Neural cell (in vitro differentiated cells): Measurements from ENCODE around the gene KRTAP5-9. TPM values are rescaled to one million over a fixed set of nuclear protein-coding genes. Genes with fewer than 3 reads are reported as not detected.

Experiments used
- H2AFZ ChIP-seq: fragments of 200-600, 300-800 bp; sonication (generic), shearing (Covaris generic); 2 replicates; pipeline ENCODE4 v1.6.0; 2014; ENCODE audit warnings: low read depth, mild to moderate bottlenecking, antibody characterized with exemption, low read length, moderate library complexity
- H3F3A ChIP-seq: fragments of 200-600 bp; shearing (Covaris generic); 2 replicates; pipeline ENCODE4 v1.6.1; 2016; ENCODE audit warnings: mild to moderate bottlenecking, moderate library complexity, mixed read lengths, antibody characterized with exemption, low read length; ENCODE audit not compliant: insufficient read depth, poor library complexity, severe bottlenecking
- H3K27ac ChIP-seq: fragments of 200-600, 300-800 bp; sonication (generic), shearing (Covaris generic); 2 replicates; pipeline ENCODE4 v1.5.1; 2014; ENCODE audit warnings: mild to moderate bottlenecking, low read length, moderate library complexity
- H3K27me3 ChIP-seq: fragments of 300-800, 200-600 bp; sonication (generic), shearing (Covaris generic); 2 replicates; pipeline ENCODE4 v1.6.0; 2014; ENCODE audit warnings: mild to moderate bottlenecking, low read depth, low read length, moderate library complexity; ENCODE audit not compliant: insufficient read depth
- H3K36me3 ChIP-seq: fragments of 300-800, 200-600 bp; sonication (generic), shearing (Covaris generic); 2 replicates; pipeline ENCODE4 v1.5.1; 2014; ENCODE audit warnings: mild to moderate bottlenecking, antibody characterized with exemption, low read length, moderate library complexity; ENCODE audit not compliant: insufficient read depth
- H3K4me2 ChIP-seq: fragments of 300-800, 200-600 bp; sonication (generic), shearing (Covaris generic); 2 replicates; pipeline ENCODE4 v1.6.0; 2014; ENCODE audit warnings: mild to moderate bottlenecking, low read length
- H3K4me3 ChIP-seq: fragments of 300-800, 200-600 bp; sonication (generic), shearing (Covaris generic); 2 replicates; pipeline ENCODE4 v1.5.1; 2014; ENCODE audit warnings: mild to moderate bottlenecking, low read length, moderate library complexity
- H3K79me2 ChIP-seq: fragments of 200-600 bp; shearing (Covaris generic); replicated peaks from 2 replicates; pipeline ENCODE4 v1.6.0; 2014; ENCODE audit warnings: mild to moderate bottlenecking, low read length, moderate library complexity; ENCODE audit not compliant: insufficient read depth
- H3K9ac ChIP-seq: fragments of 300-800, 200-600 bp; sonication (generic), shearing (Covaris generic); 2 replicates; pipeline ENCODE4 v1.6.1; 2016; ENCODE audit warnings: mild to moderate bottlenecking, low read length, mixed read lengths
- H3K9me2 ChIP-seq: fragments of 200-600 bp; shearing (Covaris generic); 2 replicates; pipeline ENCODE4 v1.6.1; 2016; ENCODE audit warnings: mild to moderate bottlenecking, low read length, mixed read lengths; ENCODE audit not compliant: insufficient read depth
- H3K9me3 ChIP-seq: fragments of 200-600, 300-800 bp; sonication (generic), shearing (Covaris generic); 2 replicates; pipeline ENCODE4 v1.6.1; 2016; ENCODE audit warnings: mild to moderate bottlenecking, mixed run types, low read length, moderate library complexity, mixed read lengths
- H4K20me1 ChIP-seq: fragments of 200-600 bp; shearing (Covaris generic); 2 replicates; pipeline ENCODE4 v1.6.1; 2016; ENCODE audit warnings: mild to moderate bottlenecking, mixed run types; ENCODE audit not compliant: insufficient read depth
- CTCF ChIP-seq: fragments of 450-650 bp; IDR thresholded peaks from 2 replicates; pipeline ENCODE4 v1.5.1; 2014; ENCODE audit warnings: antibody characterized with exemption, mild to moderate bottlenecking, moderate library complexity; ENCODE audit not compliant: poor library complexity, severe bottlenecking
- EP300 ChIP-seq: fragments of 450-650 bp; conservative IDR thresholded peaks from 2 replicates; pipeline ENCODE4 v1.6.1; 2014; ENCODE audit warnings: antibody characterized with exemption, mild to moderate bottlenecking, moderate library complexity; ENCODE audit not compliant: poor library complexity, severe bottlenecking
- EZH2 ChIP-seq: fragments of 200-600, 300-800 bp; shearing (Covaris generic), sonication (generic); IDR thresholded peaks from 2 replicates; pipeline ENCODE4 v1.6.1; 2014; ENCODE audit warnings: antibody characterized with exemption, low read length, borderline replicate concordance, mild to moderate bottlenecking; ENCODE audit not compliant: insufficient read depth, poor library complexity, severe bottlenecking
- MXI1 ChIP-seq: fragments of 450-650 bp; conservative IDR thresholded peaks from 2 replicates; pipeline ENCODE4 v1.6.1; 2014; ENCODE audit warnings: antibody characterized with exemption, mild to moderate bottlenecking; ENCODE audit not compliant: poor library complexity, severe bottlenecking
- POLR2AphosphoS5 ChIP-seq: IDR thresholded peaks from 2 replicates; pipeline ENCODE4 v1.6.1; 2012
- RAD21 ChIP-seq: fragments of 450-650 bp; conservative IDR thresholded peaks from 2 replicates; pipeline ENCODE4 v1.6.1; 2014; ENCODE audit warnings: antibody characterized with exemption, mild to moderate bottlenecking, moderate library complexity
- REST ChIP-seq: IDR thresholded peaks from 2 replicates; pipeline ENCODE4 v1.6.1; 2012; ENCODE audit warnings: borderline replicate concordance
- SMC3 ChIP-seq: fragments of 450-650 bp; conservative IDR thresholded peaks from 2 replicates; pipeline ENCODE4 v1.6.1; 2014; ENCODE audit warnings: antibody characterized with exemption, mild to moderate bottlenecking, moderate library complexity; ENCODE audit not compliant: poor library complexity
- TAF1 ChIP-seq: IDR thresholded peaks from 2 replicates; pipeline ENCODE4 v1.6.1; 2012; ENCODE audit warnings: low read depth
- polyA plus RNA-seq: library from polyadenylated mRNA; depleted of rRNA; stranded (reverse); fragments of >200 nt; gene quantifications from 2 replicates; pipeline ENCODE4 v1.2.3, GENCODE V29; 2014

Gene KRTAP5-9
- polyA plus RNA-seq, 1 donor from 2014 or later = not detected

- Histone ChIP-seq H3K9me3 (no peaks in the 10 kb centered on the region), H4K20me1 (no peaks in the 10 kb centered on the region), H3F3A (no peaks in the 10 kb centered on the region), H3K36me3 (no peaks in the 10 kb centered on the region), H3K9me2 (no peaks in the 10 kb centered on the region), H3K4me3 (no peak overlapping the region), H3K27me3 (no peaks in the 10 kb centered on the region), H3K27ac (no peak overlapping the region), H3K4me2 (no peak overlapping the region), H3K9ac (no peak overlapping the region), H3K79me2 (no peaks in the 10 kb centered on the region), H2AFZ (no peak overlapping the region)
- TF ChIP-seq EP300 (no peak), TAF1 (no peak), EZH2 (no peak), SMC3 (no peak), REST (no peak), POLR2AphosphoS5 (no peak), RAD21 (no peak), MXI1 (no peak), CTCF (no peak)
Observed at GRCh38 chr11:71554996-71555395, 6.8 kb downstream of the KRTAP5-9 start.

- no peak overlapping the region for H2AFZ ChIP-seq
- no peaks in the 10 kb centered on the region for H3F3A ChIP-seq
- H3K9me2 ChIP-seq = no peaks in the 10 kb centered on the region
- no peak overlapping the region for H3K9ac ChIP-seq
- H3K27ac ChIP-seq = no peak overlapping the region
- no peaks in the 10 kb centered on the region for H3K9me3 ChIP-seq
- no peaks in the 10 kb centered on the region for H3K36me3 ChIP-seq
- no peaks in the 10 kb centered on the region for H4K20me1 ChIP-seq
- H3K27me3 ChIP-seq = no peaks in the 10 kb centered on the region
- H3K4me3 ChIP-seq = no peak overlapping the region
- no peaks in the 10 kb centered on the region for H3K79me2 ChIP-seq
- TF ChIP-seq RAD21 = no peak
- TF ChIP-seq CTCF = no peak
- TF ChIP-seq TAF1 = no peak
- TF ChIP-seq MXI1 = no peak
- TF ChIP-seq SMC3 = no peak
- no peak for TF ChIP-seq POLR2AphosphoS5
- TF ChIP-seq EZH2 = no peak
- TF ChIP-seq EP300 = no peak
- TF ChIP-seq REST = no peak
- H3K4me2 ChIP-seq = no peak overlapping the region
Observed at GRCh38 chr11:71555508-71555907, 7.3 kb downstream of the KRTAP5-9 start.
